ENCODE results near the gene SOX5. TPM values are rescaled to one million over a fixed set of nuclear protein-coding genes. Genes with fewer than 3 reads are reported as not detected.

Gene SOX5
- total and polyA plus RNA-seq, 2 donors (not counting 1 experiment from before 2014, with no cell fraction given): 3.9 to 17.2 TPM

DNA sequence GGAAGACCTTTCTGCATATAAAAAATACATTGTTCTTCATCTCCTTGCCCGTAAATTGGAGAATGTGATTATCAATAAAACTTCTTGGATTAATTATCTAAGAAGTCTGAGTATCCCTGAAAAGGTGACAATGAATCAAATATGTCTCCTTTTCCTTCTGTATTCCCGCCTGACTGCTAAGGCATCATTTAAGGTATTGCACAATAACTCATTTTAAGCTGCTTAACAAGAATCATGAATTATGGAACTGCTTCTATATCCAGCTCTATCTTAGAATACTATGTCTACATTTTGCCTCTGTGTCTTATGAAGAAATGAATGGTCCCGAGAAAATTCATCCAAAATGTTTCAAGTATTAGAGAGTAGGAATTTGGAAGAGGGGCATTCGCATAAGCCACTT lies 294.4 kb downstream of the SOX5 start:
- no peaks in the 10 kb centered on the region for H3K27me3 Mint-ChIP-seq
- intact Hi-C loops (cut with micrococcal nuclease): no loop called here
- no peaks in the 10 kb centered on the region for H3K79me2 ChIP-seq (ENCODE audit: control insufficient read depth, insufficient read depth, low read length)
- no peak overlapping the region for H2AFZ ChIP-seq (ENCODE audit: insufficient read depth, low read depth, low read length, poor library complexity, severe bottlenecking)
- H3K27ac Mint-ChIP-seq: no peak overlapping the region
- no peak overlapping the region for H3K9ac ChIP-seq (ENCODE audit: low read length)
- H3K4me1 ChIP-seq (ENCODE audit: control insufficient read depth in 2 of 2, insufficient read depth in 2 of 2, low read length in 2 of 2): no peaks in the 10 kb centered on the region
- H4K20me1 ChIP-seq (ENCODE audit: control insufficient read depth, insufficient read depth, low read length, poor library complexity, severe bottlenecking): no peaks in the 10 kb centered on the region
- WGBS (ENCODE audit: insufficient coverage): no CpG with 5 or more reads among the region's 4 CpGs
- H3K4me2 ChIP-seq (replicated peaks; ENCODE audit: low read depth, low read length, poor library complexity, severe bottlenecking): no peak overlapping the region
- DNase-seq (no peak), ATAC-seq (ENCODE audit: low read depth) (no peak)
- ChIA-PET POLR2A (no interaction called here), CTCF (no interaction called here)
- H3K36me3 ChIP-seq (replicated peaks in 1 of 2; ENCODE audit: control extremely low read depth in 1 of 2, control insufficient read depth in 1 of 2, extremely low read depth in 1 of 2, insufficient read depth in 2 of 2, low read length in 1 of 2): no peaks in the 10 kb centered on the region
- H3K4me1 Mint-ChIP-seq: no peaks in the 10 kb centered on the region
- H3K4me3 ChIP-seq (ENCODE audit: control extremely low read depth in 1 of 5, extremely low read depth in 1 of 5, insufficient read depth in 1 of 5, low read depth in 2 of 5, low read length in 4 of 5): no peak overlapping the region
- no peak overlapping the region for H3K4me3 Mint-ChIP-seq
- H3K27ac ChIP-seq (ENCODE audit: low read length in 2 of 2): no peak overlapping the region
- no peaks in the 10 kb centered on the region for H3K9me3 Mint-ChIP-seq (ENCODE audit: insufficient read depth)
- H3K9me3 ChIP-seq (ENCODE audit: control extremely low read depth in 1 of 3, control insufficient read depth in 2 of 3, insufficient read depth in 1 of 3, low read length in 2 of 3): no peaks in the 10 kb centered on the region
- TF ChIP-seq EZH2 (IDR thresholded peaks at IDR 0.05; ENCODE audit: borderline replicate concordance, insufficient read depth, low read depth, low read length, poor library complexity, severe bottlenecking): no peak
- TF ChIP-seq, protein P1, sequence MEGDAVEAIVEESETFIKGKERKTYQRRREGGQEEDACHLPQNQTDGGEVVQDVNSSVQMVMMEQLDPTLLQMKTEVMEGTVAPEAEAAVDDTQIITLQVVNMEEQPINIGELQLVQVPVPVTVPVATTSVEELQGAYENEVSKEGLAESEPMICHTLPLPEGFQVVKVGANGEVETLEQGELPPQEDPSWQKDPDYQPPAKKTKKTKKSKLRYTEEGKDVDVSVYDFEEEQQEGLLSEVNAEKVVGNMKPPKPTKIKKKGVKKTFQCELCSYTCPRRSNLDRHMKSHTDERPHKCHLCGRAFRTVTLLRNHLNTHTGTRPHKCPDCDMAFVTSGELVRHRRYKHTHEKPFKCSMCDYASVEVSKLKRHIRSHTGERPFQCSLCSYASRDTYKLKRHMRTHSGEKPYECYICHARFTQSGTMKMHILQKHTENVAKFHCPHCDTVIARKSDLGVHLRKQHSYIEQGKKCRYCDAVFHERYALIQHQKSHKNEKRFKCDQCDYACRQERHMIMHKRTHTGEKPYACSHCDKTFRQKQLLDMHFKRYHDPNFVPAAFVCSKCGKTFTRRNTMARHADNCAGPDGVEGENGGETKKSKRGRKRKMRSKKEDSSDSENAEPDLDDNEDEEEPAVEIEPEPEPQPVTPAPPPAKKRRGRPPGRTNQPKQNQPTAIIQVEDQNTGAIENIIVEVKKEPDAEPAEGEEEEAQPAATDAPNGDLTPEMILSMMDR (IDR thresholded peaks at IDR 0.05): no peak
- no peaks in the 10 kb centered on the region for H3K27me3 ChIP-seq (replicated peaks in 1 of 4; ENCODE audit: control extremely low read depth in 1 of 4, control insufficient read depth in 3 of 4, insufficient read depth in 4 of 4, low read length in 3 of 4)

DNA sequence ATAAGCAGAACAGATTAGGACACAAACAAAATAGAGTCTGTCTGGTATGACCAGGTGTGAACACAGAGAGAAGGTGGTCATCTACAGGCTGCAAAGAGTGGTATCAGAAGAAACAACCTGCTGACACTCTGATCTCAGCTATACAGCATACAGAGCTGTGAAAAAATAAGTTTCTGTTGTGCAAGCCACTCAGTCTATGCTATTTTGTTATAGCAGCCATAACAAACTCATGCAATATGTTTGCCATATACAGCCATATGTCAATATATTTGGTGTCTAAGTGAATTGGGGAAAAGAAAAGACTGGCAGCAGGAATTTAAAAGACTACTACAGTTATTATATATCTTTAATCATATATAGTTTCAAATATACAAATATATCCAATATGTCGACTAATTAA lies 300.9 kb downstream of the SOX5 start:
- Mint-ChIP-seq H3K4me3 (no peak overlapping the region), H3K27me3 (no peaks in the 10 kb centered on the region), H3K27ac (no peak overlapping the region), H3K4me1 (no peaks in the 10 kb centered on the region), H3K9me3 (ENCODE audit: insufficient read depth) (no peaks in the 10 kb centered on the region)
- ATAC-seq (ENCODE audit: low read depth) (no peak), DNase-seq (no peak)
- Histone ChIP-seq H3K4me2 (replicated peaks; ENCODE audit: low read depth, low read length, poor library complexity, severe bottlenecking) (no peak overlapping the region), H3K4me1 (ENCODE audit: control insufficient read depth in 2 of 2, insufficient read depth in 2 of 2, low read length in 2 of 2) (no peaks in the 10 kb centered on the region), H3K79me2 (ENCODE audit: control insufficient read depth, insufficient read depth, low read length) (no peaks in the 10 kb centered on the region), H3K27me3 (replicated peaks in 1 of 4; ENCODE audit: control extremely low read depth in 1 of 4, control insufficient read depth in 3 of 4, insufficient read depth in 4 of 4, low read length in 3 of 4) (no peaks in the 10 kb centered on the region), H3K36me3 (replicated peaks in 1 of 2; ENCODE audit: control extremely low read depth in 1 of 2, control insufficient read depth in 1 of 2, extremely low read depth in 1 of 2, insufficient read depth in 2 of 2, low read length in 1 of 2) (no peaks in the 10 kb centered on the region), H3K9me3 (ENCODE audit: control extremely low read depth in 1 of 3, control insufficient read depth in 2 of 3, insufficient read depth in 1 of 3, low read length in 2 of 3) (peaks cover 0 to 4% (median 0%) of the 10 kb centered on the region in 3 donors), H3K27ac (ENCODE audit: low read length in 2 of 2) (no peak overlapping the region), H4K20me1 (ENCODE audit: control insufficient read depth, insufficient read depth, low read length, poor library complexity, severe bottlenecking) (no peaks in the 10 kb centered on the region), H2AFZ (ENCODE audit: insufficient read depth, low read depth, low read length, poor library complexity, severe bottlenecking) (no peak overlapping the region), H3K9ac (ENCODE audit: low read length) (no peak overlapping the region), H3K4me3 (ENCODE audit: control extremely low read depth in 1 of 5, extremely low read depth in 1 of 5, insufficient read depth in 1 of 5, low read depth in 2 of 5, low read length in 4 of 5) (no peak overlapping the region)
- no peak for TF ChIP-seq EZH2 (IDR thresholded peaks at IDR 0.05; ENCODE audit: borderline replicate concordance, insufficient read depth, low read depth, low read length, poor library complexity, severe bottlenecking)
- TF ChIP-seq, protein P1 (IDR thresholded peaks at IDR 0.05): no peak
- ChIA-PET POLR2A (no interaction called here), CTCF (interaction anchor here (0.9 kb wide), 1 partner anchor 10 kb away, joined by 4 read pairs; no protein-coding TSS in a partner anchor)
- no CpG with 5 or more reads among the region's 1 CpG for WGBS (ENCODE audit: insufficient coverage)
- intact Hi-C loops (cut with micrococcal nuclease): no loop called here

Measured in B cell (primary cell).